HUES6 (cell line): Measurements from ENCODE around the gene ZBED5.
A peak's percentile ranks its signal among the peaks of the same experiment; 100 is the strongest.
"Not testable (repeated sequence)": the region's sequence is repeated elsewhere in the genome, so short reads cannot be mapped to it uniquely, and the experiment has no call there.

ENCODE experiments used
- H3K27ac ChIP-seq: 2 replicates; pipeline ENCODE4 v1.7.0; 2013; ENCODE audit warnings: low read depth, mild to moderate bottlenecking, low read length, inconsistent platforms
- H3K27me3 ChIP-seq: 2 replicates; pipeline ENCODE4 v1.6.1; 2013; ENCODE audit warnings: low read length; ENCODE audit not compliant: control insufficient read depth, insufficient read depth
- H3K36me3 ChIP-seq: 2 replicates; pipeline ENCODE4 v1.6.1; 2013; ENCODE audit warnings: low read length; ENCODE audit not compliant: control insufficient read depth, insufficient read depth
- H3K4me1 ChIP-seq: 2 replicates; pipeline ENCODE4 v1.6.1; 2013; ENCODE audit warnings: low read length; ENCODE audit not compliant: control insufficient read depth, insufficient read depth
- H3K4me3 ChIP-seq: 2 replicates; pipeline ENCODE4 v1.5.1; 2013; ENCODE audit warnings: low read depth, low read length
- H3K9ac ChIP-seq: one replicate; pipeline ENCODE4 v1.6.1; 2013; ENCODE audit warnings: mild to moderate bottlenecking, low read length
- H3K9me3 ChIP-seq: 2 replicates; pipeline ENCODE4 v1.6.1; 2013; ENCODE audit warnings: low read depth, low read length; ENCODE audit not compliant: control insufficient read depth, insufficient read depth

Gene ZBED5

GRCh38 chr11:10857459-10857708 is 469 bp downstream of the ZBED5 start:
- H3K36me3 ChIP-seq: peaks cover 36% of the 10 kb centered on the region
- peak overlapping the region; percentile 69 for H3K27ac ChIP-seq
- H3K27me3 ChIP-seq: no peaks in the 10 kb centered on the region
- H3K4me3 ChIP-seq: peak overlapping the region; percentile 98
- H3K9ac ChIP-seq: peak overlapping the region; percentile 90
- H3K4me1 ChIP-seq: peaks cover 7% of the 10 kb centered on the region; the same call in 1 of the 2 replicates
- no peaks in the 10 kb centered on the region for H3K9me3 ChIP-seq

- Histone ChIP-seq H3K27me3 (no peaks in the 10 kb centered on the region), H3K36me3 (peaks cover 42% of the 10 kb centered on the region), H3K27ac (peak overlapping the region; percentile 69), H3K9ac (peak overlapping the region; percentile 90), H3K9me3 (no peaks in the 10 kb centered on the region), H3K4me3 (peak overlapping the region; percentile 98), H3K4me1 (peaks cover 7% of the 10 kb centered on the region; the same call in 1 of the 2 replicates)
Observed at GRCh38 chr11:10856689-10857458, 979 bp downstream of the ZBED5 start.

DNA sequence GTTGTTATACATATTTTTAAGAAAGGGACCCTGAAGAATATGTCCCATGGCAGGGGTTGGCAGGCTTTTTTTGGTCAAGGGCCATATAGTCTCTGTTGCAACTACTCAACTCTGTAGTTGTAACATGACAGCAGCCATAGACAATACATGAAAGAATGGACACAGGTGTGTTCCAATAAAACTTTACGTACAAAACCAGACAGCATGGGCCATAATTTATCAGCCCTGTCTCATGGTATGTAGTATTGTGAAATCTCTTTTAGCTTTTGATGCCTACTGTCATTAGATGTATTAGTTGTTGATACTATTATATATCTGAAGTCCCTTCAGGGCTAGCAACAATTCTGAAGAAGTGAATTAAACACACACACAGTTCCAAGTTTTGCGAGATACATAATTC is 2.6 kb downstream of the ZBED5 start:
- no peak overlapping the region for H3K4me3 ChIP-seq
- H3K9ac ChIP-seq: no peak overlapping the region
- no peaks in the 10 kb centered on the region for H3K27me3 ChIP-seq
- H3K9me3 ChIP-seq: no peaks in the 10 kb centered on the region
- H3K36me3 ChIP-seq: peaks cover 43% of the 10 kb centered on the region
- H3K4me1 ChIP-seq: peaks cover 7% of the 10 kb centered on the region; the same call in 1 of the 2 replicates
- H3K27ac ChIP-seq: no peak overlapping the region

DNA sequence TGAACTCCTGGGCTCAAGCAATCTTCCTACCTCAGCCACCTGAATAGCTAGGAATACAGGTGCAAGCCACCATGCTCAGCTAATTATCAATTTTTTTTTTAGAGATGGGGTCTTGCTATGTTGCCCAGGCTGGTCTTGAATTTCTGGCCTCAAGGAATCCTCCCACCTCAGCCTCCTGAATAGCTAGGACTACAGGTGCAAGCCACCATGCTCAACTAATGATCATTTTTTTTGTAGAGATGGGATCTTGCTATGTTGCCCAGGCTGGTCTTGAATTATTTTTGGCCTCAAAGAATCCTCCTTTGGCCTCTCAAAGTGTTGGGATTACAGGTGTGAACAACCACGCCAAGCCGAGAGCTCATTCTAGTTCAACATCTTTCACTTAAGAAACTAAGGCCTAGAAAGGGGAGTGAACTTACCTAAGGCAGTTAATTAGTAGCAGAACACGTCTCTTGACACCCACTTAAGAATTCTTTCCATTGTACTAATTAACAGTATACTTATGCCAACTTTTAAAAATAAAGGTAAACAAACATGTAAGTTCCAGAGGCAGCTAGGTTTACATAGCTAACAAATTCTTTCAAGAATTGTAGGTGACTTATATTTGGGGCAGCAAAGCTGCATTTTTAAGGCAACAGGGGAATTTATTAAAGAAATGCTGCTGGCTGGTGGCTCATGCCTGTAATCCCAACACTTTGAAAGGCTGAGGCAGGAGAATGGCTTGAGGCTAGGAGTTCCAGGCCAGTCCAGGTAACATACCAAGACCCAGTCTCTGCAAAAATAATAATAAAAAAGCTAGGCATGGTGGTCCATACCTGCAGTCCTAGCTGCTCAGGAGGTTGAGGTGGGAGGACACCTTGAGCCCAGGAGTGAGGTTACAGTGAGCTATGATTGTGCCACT is 9.6 kb downstream of the ZBED5 start:
- H3K9ac ChIP-seq: no peak overlapping the region
- H3K27me3 ChIP-seq: no peaks in the 10 kb centered on the region
- peaks cover 15% of the 10 kb centered on the region for H3K36me3 ChIP-seq
- no peak overlapping the region for H3K4me3 ChIP-seq
- no peaks in the 10 kb centered on the region for H3K4me1 ChIP-seq
- no peaks in the 10 kb centered on the region for H3K9me3 ChIP-seq
- H3K27ac ChIP-seq: no peak overlapping the region

DNA sequence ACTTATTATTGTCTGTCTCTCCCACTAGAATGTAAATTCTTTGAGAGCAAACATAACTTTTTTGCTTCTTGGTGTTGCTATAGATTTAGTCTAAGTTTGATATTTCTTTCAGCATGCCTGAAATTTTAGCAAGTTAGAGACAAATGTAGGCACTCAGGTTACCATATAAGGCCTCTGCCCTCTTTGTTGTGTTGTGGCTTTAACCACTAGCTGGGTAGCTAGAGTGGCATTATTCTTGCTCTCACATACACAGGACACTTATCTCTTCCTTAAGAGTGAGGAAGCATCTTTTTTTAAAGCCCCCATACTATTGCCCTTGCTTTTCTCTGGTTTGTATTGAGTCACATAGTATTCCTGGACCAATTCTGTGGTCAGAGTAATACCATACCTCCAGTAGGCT is 11.2 kb downstream of the ZBED5 start:
- Histone ChIP-seq H3K27ac (no peak overlapping the region), H3K9me3 (no peaks in the 10 kb centered on the region), H3K27me3 (no peaks in the 10 kb centered on the region), H3K4me1 (no peaks in the 10 kb centered on the region; the same call in 1 of the 2 replicates), H3K9ac (no peak overlapping the region), H3K36me3 (no peaks in the 10 kb centered on the region), H3K4me3 (no peak overlapping the region)

- Histone ChIP-seq H3K4me1 (no peaks in the 10 kb centered on the region; the same call in 1 of the 2 replicates), H3K9me3 (no peaks in the 10 kb centered on the region), H3K27ac (no peak overlapping the region), H3K9ac (no peak overlapping the region), H3K4me3 (no peak overlapping the region), H3K36me3 (no peaks in the 10 kb centered on the region), H3K27me3 (no peaks in the 10 kb centered on the region)
Observed at GRCh38 chr11:10845589-10845988, 12.3 kb downstream of the ZBED5 start.

GRCh38 chr11:10844796-10845195 is 13.1 kb downstream of the ZBED5 start:
- Histone ChIP-seq H3K9ac (no peak overlapping the region), H3K9me3 (no peaks in the 10 kb centered on the region), H3K27me3 (no peaks in the 10 kb centered on the region), H3K36me3 (no peaks in the 10 kb centered on the region), H3K4me1 (no peaks in the 10 kb centered on the region; the same call in 1 of the 2 replicates), H3K4me3 (no peak overlapping the region), H3K27ac (no peak overlapping the region)

GRCh38 chr11:10844356-10844755 is 13.5 kb downstream of the ZBED5 start:
- Histone ChIP-seq H3K9me3 (no peaks in the 10 kb centered on the region), H3K27me3 (no peaks in the 10 kb centered on the region), H3K27ac (no peak overlapping the region), H3K4me3 (no peak overlapping the region), H3K9ac (no peak overlapping the region), H3K36me3 (no peaks in the 10 kb centered on the region), H3K4me1 (no peaks in the 10 kb centered on the region; the same call in 1 of the 2 replicates)

DNA sequence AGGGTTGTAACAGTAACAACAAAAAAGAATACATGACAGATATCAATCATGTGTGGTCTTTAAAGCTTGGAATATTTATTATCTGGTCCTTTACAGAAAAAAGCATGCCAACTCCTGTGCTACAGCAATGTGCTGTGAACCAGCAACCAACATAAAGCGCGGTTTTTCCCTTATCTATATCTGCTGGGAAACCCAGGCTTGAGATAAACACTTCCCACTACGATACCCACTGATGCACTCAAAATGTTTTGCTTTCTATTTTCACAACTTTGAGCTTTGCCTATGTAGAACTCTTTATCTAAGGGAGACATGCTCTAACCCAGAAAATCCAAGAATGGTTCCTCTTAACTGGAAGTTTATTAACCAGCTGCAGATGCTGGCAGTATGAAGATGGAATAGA is 19.0 kb downstream of the ZBED5 start:
- Histone ChIP-seq H3K27me3 (no peaks in the 10 kb centered on the region), H3K9ac (no peak overlapping the region), H3K4me3 (no peak overlapping the region), H3K4me1 (no peaks in the 10 kb centered on the region; the same call in 1 of the 2 replicates), H3K36me3 (no peaks in the 10 kb centered on the region), H3K9me3 (no peaks in the 10 kb centered on the region), H3K27ac (no peak overlapping the region)

DNA sequence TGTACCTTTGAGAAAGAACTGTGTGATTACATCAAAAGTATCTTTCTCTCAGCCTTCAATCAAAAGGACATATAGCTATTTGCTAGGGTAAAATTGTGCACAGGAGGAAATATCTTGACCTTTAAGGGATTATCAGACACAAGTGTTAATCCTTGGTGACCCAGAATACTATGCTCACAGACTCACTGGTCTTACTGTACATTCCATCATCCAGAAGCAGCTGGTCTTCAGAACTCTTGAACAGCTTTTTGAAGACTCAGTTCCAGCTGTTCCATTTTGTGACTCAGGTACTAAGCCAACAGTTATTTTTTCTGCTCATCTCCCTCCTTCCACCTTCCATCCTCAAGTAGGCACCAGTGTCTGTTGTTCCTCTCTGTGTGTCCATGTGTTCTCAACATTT is 19.8 kb downstream of the ZBED5 start:
- H3K9ac ChIP-seq: no peak overlapping the region
- H3K27me3 ChIP-seq: no peaks in the 10 kb centered on the region
- no peaks in the 10 kb centered on the region for H3K9me3 ChIP-seq
- no peaks in the 10 kb centered on the region for H3K36me3 ChIP-seq
- H3K4me3 ChIP-seq: no peak overlapping the region
- H3K4me1 ChIP-seq: no peaks in the 10 kb centered on the region; the same call in 1 of the 2 replicates
- H3K27ac ChIP-seq: no peak overlapping the region

DNA sequence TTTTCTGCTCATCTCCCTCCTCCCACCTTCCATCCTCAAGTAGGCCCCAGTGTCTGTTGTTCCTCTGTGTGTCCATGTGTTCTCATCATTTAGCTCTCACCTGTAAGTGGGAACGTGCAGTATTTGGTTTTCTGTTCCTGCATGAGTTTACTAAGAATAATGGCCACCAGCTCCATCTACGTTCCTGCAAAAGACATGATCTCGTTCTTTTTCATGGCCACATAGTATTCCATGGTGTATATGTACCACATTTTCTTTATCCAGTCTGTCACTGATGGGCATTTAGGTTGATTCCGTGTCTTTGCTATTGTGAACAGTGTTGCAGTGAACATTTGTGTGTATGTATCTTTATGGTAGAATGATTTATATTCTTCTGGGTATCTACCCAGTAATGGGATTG is 21.0 kb downstream of the ZBED5 start:
- H3K9ac ChIP-seq, H3K9me3 ChIP-seq, H3K27me3 ChIP-seq, H3K4me1 ChIP-seq, H3K27ac ChIP-seq, H3K36me3 ChIP-seq, H3K4me3 ChIP-seq: not testable (repeated sequence)
